ENCODE data around the gene CD1D. TPM values are rescaled to one million over a fixed set of nuclear protein-coding genes. Genes with fewer than 3 reads are reported as not detected.

The CD1D gene
- total RNA-seq, 1 donor from 2014 or later = 9.5 TPM

Other genes with a start within 250 kb of the CD1D start
- 2.2 TPM for gene KIRREL1, start 187.2 kb upstream of the CD1D start, total RNA-seq
- gene CD1A, start 73.5 kb downstream of the CD1D start, total RNA-seq = not detected
- gene CD1C, start 109.0 kb downstream of the CD1D start, total RNA-seq = not detected
- gene CD1B, start 150.6 kb downstream of the CD1D start, total RNA-seq = not detected
- gene CD1E, start 173.0 kb downstream of the CD1D start, total RNA-seq = not detected
- gene OR10T2, start 218.6 kb downstream of the CD1D start, total RNA-seq = not detected
- not detected for gene OR10K2, start 245.3 kb downstream of the CD1D start, total RNA-seq